Endothelial cell of umbilical vein (primary cell): ENCODE measurements around the gene CAPN5. TPM values are rescaled to one million over a fixed set of nuclear protein-coding genes. Genes with fewer than 3 reads are reported as not detected.

Experiments
- BruUV-seq: library from RNA; stranded (reverse); fragments of 400-500 nt; replicated peaks from 2 replicates; lab custom pipeline; 2021; lab: Mats Ljungman, UMichigan
- CTCF ChIA-PET: fragments of 300-600, 350-600 bp; sonication (Branson Sonifier 250); formaldehyde crosslinking; loops from one replicate; lab custom pipeline; 2021; ENCODE audit warnings: antibody characterized with exemption, inconsistent platforms; lab: Charles Lee
- POLR2A ChIA-PET: fragments of 300-600, 350-600 bp; sonication (Branson Sonifier 250); formaldehyde crosslinking; loops from one replicate; lab custom pipeline; 2021; ENCODE audit warnings: antibody characterized with exemption, inconsistent platforms; lab: Charles Lee
- DNase-seq: peaks from one replicate; pipeline ENCODE4 v3.0.0-alpha.2; 2011; ENCODE audit warnings: low read depth, low spot score
- FAIRE-seq: peaks from 2 replicates; lab custom pipeline; 2011; peaks lifted over from hg19 to GRCh38; lab: Jason Lieb, UNC
- H2AFZ ChIP-seq: 2 replicates; pipeline ENCODE4 v1.6.0; 2012; ENCODE audit warnings: low read depth, low read length, control low read depth, inconsistent platforms
- H3K27ac ChIP-seq: 2 replicates; pipeline ENCODE4 v1.5.1; 2011; ENCODE audit warnings: low read depth, mild to moderate bottlenecking, control low read depth, low read length, moderate library complexity; ENCODE audit not compliant: insufficient read depth
- H3K27me3 ChIP-seq, 2 experiments: 2 replicates each; pipeline versions ENCODE4 v1.6.0 to v1.6.1; 2011; ENCODE audit warnings: low read length in 2 of 2, mixed read lengths in 1 of 2; ENCODE audit not compliant: control insufficient read depth in 2 of 2, insufficient read depth in 2 of 2
- H3K36me3 ChIP-seq, 2 experiments: 2 replicates in 1 of 2; 3 replicates in 1 of 2; pipeline ENCODE4 v1.5.1; 2011; ENCODE audit warnings: low read length in 2 of 2, mild to moderate bottlenecking in 1 of 2, moderate library complexity in 1 of 2; ENCODE audit not compliant: control insufficient read depth in 2 of 2, insufficient read depth in 2 of 2; ENCODE audit errors: extremely low read depth in 1 of 2
- H3K4me1 ChIP-seq: 3 replicates; pipeline ENCODE4 v1.5.1; 2011; ENCODE audit warnings: mild to moderate bottlenecking, low read length; ENCODE audit not compliant: control insufficient read depth, insufficient read depth; ENCODE audit errors: extremely low read depth
- H3K4me2 ChIP-seq: 2 replicates; pipeline ENCODE4 v1.6.1; 2011; ENCODE audit warnings: low read length, control low read depth, mixed read lengths; ENCODE audit not compliant: insufficient read depth
- H3K4me3 ChIP-seq, 3 experiments: fragments of 200-600 bp in 1 of 3; sonication (generic), shearing (Covaris generic) in 1 of 3; replicated peaks in 1 of 3; 2 replicates each; pipeline ENCODE4 v1.5.1; 2011 to 2016; ENCODE audit warnings: control low read depth in 3 of 3, low read length in 3 of 3, mild to moderate bottlenecking in 2 of 3, inconsistent platforms in 1 of 3, low read depth in 1 of 3, moderate library complexity in 1 of 3; ENCODE audit not compliant: insufficient read depth in 1 of 3
- H3K79me2 ChIP-seq: 2 replicates; pipeline ENCODE4 v1.6.0; 2012; ENCODE audit warnings: low read length, inconsistent platforms; ENCODE audit not compliant: control insufficient read depth, insufficient read depth
- H3K9ac ChIP-seq: replicated peaks from 2 replicates; pipeline ENCODE3; 2011; ENCODE audit warnings: low read length, control low read depth; ENCODE audit not compliant: insufficient read depth; ENCODE audit errors: extremely low read depth
- H3K9me1 ChIP-seq: replicated peaks from 3 replicates; pipeline ENCODE4 v1.6.0; 2011; ENCODE audit warnings: mild to moderate bottlenecking, low read length; ENCODE audit not compliant: control insufficient read depth, insufficient read depth; ENCODE audit errors: extremely low read depth
- H3K9me3 ChIP-seq: replicated peaks from 2 replicates; pipeline ENCODE4 v1.5.1; 2012; ENCODE audit warnings: low read length, inconsistent platforms; ENCODE audit not compliant: control insufficient read depth, insufficient read depth
- H4K20me1 ChIP-seq: replicated peaks from 2 replicates; pipeline ENCODE3; 2011; ENCODE audit warnings: mild to moderate bottlenecking, low read length; ENCODE audit not compliant: control insufficient read depth, insufficient read depth; ENCODE audit errors: extremely low read depth
- CTCF ChIP-seq, 2 donors: IDR thresholded peaks; 1 replicate in 1 of 2; 2 replicates in 1 of 2; pipeline ENCODE4 v1.5.1; 2011; ENCODE audit warnings: low read length in 2 of 2, mild to moderate bottlenecking in 2 of 2, moderate library complexity in 2 of 2, control low read depth in 1 of 2, inconsistent platforms in 1 of 2, low read depth in 1 of 2; ENCODE audit not compliant: insufficient read depth in 1 of 2; ENCODE audit errors: extremely low read depth in 1 of 2
- EZH2 ChIP-seq: IDR thresholded peaks from 2 replicates; pipeline ENCODE4 v1.6.1; 2012; ENCODE audit warnings: borderline replicate concordance, low read depth, mild to moderate bottlenecking, moderate library complexity, low read length, inconsistent platforms; ENCODE audit not compliant: severe bottlenecking
- FOS ChIP-seq: IDR thresholded peaks from 2 replicates; pipeline ENCODE4 v1.6.1; 2011; ENCODE audit warnings: mild to moderate bottlenecking, low read length, moderate library complexity, borderline replicate concordance; ENCODE audit not compliant: insufficient read depth
- GATA2 ChIP-seq: IDR thresholded peaks from 2 replicates; pipeline ENCODE4 v1.7.0; 2011; ENCODE audit warnings: low read depth, mild to moderate bottlenecking, moderate library complexity, mixed read lengths, low read length; ENCODE audit not compliant: insufficient read length, insufficient read depth
- JUN ChIP-seq: IDR thresholded peaks from 2 replicates; pipeline ENCODE4 v1.6.1; 2011; ENCODE audit warnings: borderline replicate concordance, low read depth; ENCODE audit not compliant: insufficient read length, insufficient read depth
- MAX ChIP-seq: IDR thresholded peaks from 2 replicates; pipeline ENCODE4 v1.6.1; 2011; ENCODE audit not compliant: insufficient read depth, insufficient read length
- MYC ChIP-seq: IDR thresholded peaks from one replicate; pipeline ENCODE4 v1.6.1; 2011; ENCODE audit warnings: mild to moderate bottlenecking, low read depth, low read length
- POLR2A ChIP-seq: IDR thresholded peaks from 2 replicates; pipeline ENCODE4 v1.6.1; 2012; ENCODE audit warnings: low read depth, mild to moderate bottlenecking, control low read depth, low read length
- POLR2AphosphoS5 ChIP-seq: IDR thresholded peaks from 2 replicates; pipeline ENCODE4 v1.6.1; 2012; ENCODE audit warnings: low read depth, mild to moderate bottlenecking, control low read depth, low read length, moderate library complexity; ENCODE audit not compliant: insufficient read depth
- dilution Hi-C: fragments of 300-500 bp; cut with MboI; formaldehyde crosslinking; loops from one replicate; pipeline ENCODE4 v1.15.0; 2019; ENCODE audit warnings: low sequenced_read_pairs; ENCODE audit not compliant: extremely low pct_ligation_motif_present
- intact Hi-C: fragments of 100-400 bp; cut with micrococcal nuclease; formaldehyde crosslinking; loops from one replicate; pipeline ENCODE4 v1.10.0; 2022
- polyA plus RNA-seq, 4 experiments: library from polyadenylated mRNA; depleted of rRNA in 3 of 4; stranded (reverse) in 3 of 4; unstranded in 1 of 4; fragments of >200 nt; gene quantifications; 2 replicates each; pipeline versions ENCODE4 v1.2.1 to v1.2.3, GENCODE V29; 2011 to 2012; ENCODE audit warnings: missing spikeins in 1 of 4
- total RNA-seq: library from RNA; stranded (reverse); gene quantifications from 2 replicates; pipeline ENCODE4 v1.2.3, GENCODE V29; 2021

Gene CAPN5
- total and polyA plus RNA-seq, 2 donors (not counting 3 experiments of a cell fraction or from before 2014, with no cell fraction given) = 15.0 to 17.0 TPM

GRCh38 chr11:77074626-77075221 is 8.0 kb downstream of the CAPN5 start:
- Histone ChIP-seq H3K27ac (no peak overlapping the region), H3K9me3 (no peaks in the 10 kb centered on the region), H3K4me3 (no peak overlapping the region), H3K79me2 (no peaks in the 10 kb centered on the region), H3K9ac (no peak overlapping the region), H3K9me1 (no peaks in the 10 kb centered on the region), H3K4me2 (no peak overlapping the region), H3K4me1 (peaks cover 30% of the 10 kb centered on the region), H4K20me1 (no peaks in the 10 kb centered on the region), H3K27me3 (no peaks in the 10 kb centered on the region), H3K36me3 (no peaks in the 10 kb centered on the region), H2AFZ (no peak overlapping the region)
- POLR2A ChIA-PET = no interaction called here
- DNase-seq (no peak), FAIRE-seq (no peak)
- TF ChIP-seq JUN (no peak), EZH2 (no peak), MAX (no peak), FOS (no peak), MYC (no peak), POLR2A (no peak)
- CTCF ChIA-PET = interaction anchor here (1.8 to 3.4 kb wide), 3 partner anchors 16 to 27 kb away, joined by 8 to 44 read pairs (median 40); no protein-coding TSS in a partner anchor
- dilution Hi-C loops (no loop called here), intact Hi-C loops (no loop called here)
- BruUV-seq = no TSS peak

GRCh38 chr11:77075425-77075905 is 8.7 kb downstream of the CAPN5 start:
- POLR2A ChIA-PET = no interaction called here
- no peak overlapping the region for H3K4me2 ChIP-seq

More at GRCh38 chr11:77075425-77075905, 8.7 kb downstream of the CAPN5 start:
- peaks cover 30% of the 10 kb centered on the region for H3K4me1 ChIP-seq
- intact Hi-C loops (no loop called here), dilution Hi-C loops (no loop called here)
- no peak overlapping the region for H3K9ac ChIP-seq
- FAIRE-seq = no peak
- DNase-seq = no peak
- no peak overlapping the region for H3K27ac ChIP-seq
- no peaks in the 10 kb centered on the region for H3K79me2 ChIP-seq
- no peaks in the 10 kb centered on the region for H3K36me3 ChIP-seq
- H2AFZ ChIP-seq = no peak overlapping the region
- H4K20me1 ChIP-seq = no peaks in the 10 kb centered on the region
- no peaks in the 10 kb centered on the region for H3K9me3 ChIP-seq
- H3K4me3 ChIP-seq = no peak overlapping the region
- CTCF ChIA-PET = interaction anchor here (1.8 to 3.4 kb wide), 2 partner anchors 16 to 28 kb away, joined by 8 to 40 read pairs; no protein-coding TSS in a partner anchor
- no peaks in the 10 kb centered on the region for H3K9me1 ChIP-seq
- H3K27me3 ChIP-seq = no peaks in the 10 kb centered on the region
- BruUV-seq = no TSS peak
- no peak for TF ChIP-seq GATA2
- TF ChIP-seq CTCF (IDR thresholded peaks at IDR 0.05; ENCODE audit: extremely low read depth in 1 of 2, insufficient read depth in 1 of 2, low read depth in 1 of 2, low read length in 2 of 2) = no peak
- TF ChIP-seq MAX = no peak
- TF ChIP-seq POLR2AphosphoS5 = no peak
- no peak for TF ChIP-seq FOS
- TF ChIP-seq POLR2A = no peak
- TF ChIP-seq JUN = no peak
- TF ChIP-seq EZH2 = no peak
- no peak for TF ChIP-seq MYC
